Nephron progenitor cell (in vitro differentiated cells): Measurements from ENCODE around the gene TECPR2.

Source experiments
- DNase-seq: peaks from one replicate; pipeline ENCODE4 v3.0.0; 2021
- H3K27ac Mint-ChIP-seq: 2 replicates; pipeline ENCODE4 v1.8.0; 2021; ENCODE audit warnings: mild to moderate bottlenecking, moderate library complexity, mixed read lengths
- H3K27me3 Mint-ChIP-seq: 2 replicates; pipeline ENCODE4 v1.8.0; 2021; ENCODE audit warnings: mild to moderate bottlenecking, low read depth, mixed read lengths; ENCODE audit not compliant: poor library complexity
- H3K36me3 Mint-ChIP-seq: 2 replicates; pipeline ENCODE4 v1.8.0; 2021; ENCODE audit warnings: low read depth, mixed read lengths
- H3K4me1 Mint-ChIP-seq: 2 replicates; pipeline ENCODE4 v1.8.0; 2021; ENCODE audit warnings: mixed read lengths
- H3K4me3 Mint-ChIP-seq: 2 replicates; pipeline ENCODE4 v1.8.0; 2021; ENCODE audit warnings: mild to moderate bottlenecking, moderate library complexity, mixed read lengths
- H3K9me3 Mint-ChIP-seq: 2 replicates; pipeline ENCODE4 v1.8.0; 2021; ENCODE audit warnings: mild to moderate bottlenecking, moderate library complexity, mixed read lengths
- CTCF ChIP-seq: fragments of 200-600 bp; sonication (generic); IDR thresholded peaks from 2 replicates; pipeline ENCODE4 v1.5.0; 2021; ENCODE audit warnings: antibody characterized with exemption

Gene TECPR2

GRCh38 chr14:102317564-102318248 lies 45.0 kb upstream of the TECPR2 start:
- Mint-ChIP-seq H3K27me3 (peaks cover 15% of the 10 kb centered on the region), H3K4me3 (peak overlapping the region; percentile 92), H3K27ac (peak overlapping the region; percentile 94), H3K4me1 (peaks cover 64% of the 10 kb centered on the region), H3K36me3 (peaks cover 5% of the 10 kb centered on the region), H3K9me3 (no peaks in the 10 kb centered on the region)
- DNase-seq: no peak
- no peak for TF ChIP-seq CTCF

- Mint-ChIP-seq H3K27ac (peak overlapping the region; percentile 96), H3K9me3 (no peaks in the 10 kb centered on the region), H3K36me3 (peaks cover 5% of the 10 kb centered on the region), H3K4me1 (peaks cover 61% of the 10 kb centered on the region), H3K27me3 (peaks cover 15% of the 10 kb centered on the region), H3K4me3 (peak overlapping the region; percentile 94)
- DNase-seq: no peak
- no peak for TF ChIP-seq CTCF
Measured at GRCh38 chr14:102318781-102319276, 43.9 kb upstream of the TECPR2 start.

GRCh38 chr14:102319351-102320032 lies 43.2 kb upstream of the TECPR2 start, which contains the start of gene ZNF839:
Gene ZNF839, plus strand, starts transcription at chr14:102319746. Its CDS starts 20 bp downstream, at chr14:102319766.
- Mint-ChIP-seq H3K36me3 (peaks cover 5% of the 10 kb centered on the region), H3K4me3 (peak within 1 kb of the TSS; percentile 94), H3K27ac (peak within 1 kb of the TSS; percentile 96), H3K4me1 (peaks cover 54% of the 10 kb centered on the region), H3K27me3 (peaks cover 15% of the 10 kb centered on the region), H3K9me3 (no peaks in the 10 kb centered on the region)
- no peak for TF ChIP-seq CTCF
- DNase-seq: peak; percentile 93

- peaks cover 11% of the 10 kb centered on the region for H3K27me3 Mint-ChIP-seq
- peak overlapping the region; percentile 74 for H3K27ac Mint-ChIP-seq
- no peak for TF ChIP-seq CTCF
- H3K4me1 Mint-ChIP-seq: peaks cover 51% of the 10 kb centered on the region
- H3K9me3 Mint-ChIP-seq: no peaks in the 10 kb centered on the region
- peak overlapping the region; percentile 92 for H3K4me3 Mint-ChIP-seq
- DNase-seq: peak; percentile 36
- peaks cover 5% of the 10 kb centered on the region for H3K36me3 Mint-ChIP-seq
Measured at GRCh38 chr14:102320033-102320660, 42.6 kb upstream of the TECPR2 start.

- Mint-ChIP-seq H3K36me3 (peaks cover 5% of the 10 kb centered on the region), H3K9me3 (no peaks in the 10 kb centered on the region), H3K4me1 (peaks cover 44% of the 10 kb centered on the region), H3K4me3 (peak overlapping the region; percentile 92), H3K27me3 (peaks cover 11% of the 10 kb centered on the region), H3K27ac (no peak overlapping the region)
- TF ChIP-seq CTCF: no peak
- DNase-seq: no peak
Measured at GRCh38 chr14:102320671-102321455, 41.9 kb upstream of the TECPR2 start.
